ENCODE data around the gene SEC22C.
"Not testable (repeated sequence)": the region's sequence is repeated elsewhere in the genome, so short reads cannot be mapped to it uniquely, and the experiment has no call there.

SEC22C gene

GRCh38 chr3:42581709-42582473 lies at the start of gene SEC22C:
Gene SEC22C, minus strand, starts transcription at chr3:42581967. Its CDS starts 12,921 bp downstream, at chr3:42569046.
- DNase-seq = peak; percentile 96

GRCh38 chr3:42613462-42613861 lies 31.7 kb upstream of the SEC22C start:
- DNase-seq = peak; percentile 39

GRCh38 chr3:42612928-42613327 lies 31.2 kb upstream of the SEC22C start:
- no peak for DNase-seq

GRCh38 chr3:42612217-42612616 lies 30.4 kb upstream of the SEC22C start:
- DNase-seq = peak; percentile 21

- peak; percentile 47 for DNase-seq
Measured at GRCh38 chr3:42610976-42611375, 29.2 kb upstream of the SEC22C start.

GRCh38 chr3:42608581-42608980 lies 26.8 kb upstream of the SEC22C start:
- DNase-seq = no peak

GRCh38 chr3:42605546-42606173 lies 23.9 kb upstream of the SEC22C start:
- DNase-seq = no peak

GRCh38 chr3:42602961-42603360 lies 21.2 kb upstream of the SEC22C start:
- DNase-seq = no peak

- DNase-seq = peak; percentile 51
Measured at GRCh38 chr3:42601896-42602581, 20.3 kb upstream of the SEC22C start.

- peak; percentile 60 for DNase-seq
Measured at GRCh38 chr3:42600958-42601675, 19.4 kb upstream of the SEC22C start.

- DNase-seq = peak; percentile 99
Measured at GRCh38 chr3:42600111-42600957, 18.6 kb upstream of the SEC22C start, which contains the start of gene NKTR. Gene NKTR, plus strand, starts transcription at chr3:42600686. Its CDS starts 321 bp downstream, at chr3:42601007.

GRCh38 chr3:42597098-42597497 lies 15.3 kb upstream of the SEC22C start:
- DNase-seq = not testable (repeated sequence)

- DNase-seq = no peak
Measured at GRCh38 chr3:42595682-42596081, 13.9 kb upstream of the SEC22C start.

- DNase-seq = no peak
Measured at GRCh38 chr3:42593635-42594034, 11.9 kb upstream of the SEC22C start.

GRCh38 chr3:42591811-42592210 lies 10.0 kb upstream of the SEC22C start:
- DNase-seq = no peak

- no peak for DNase-seq
Measured at GRCh38 chr3:42590989-42591756, 9.4 kb upstream of the SEC22C start.

- no peak for DNase-seq
Measured at GRCh38 chr3:42589382-42590109, 7.8 kb upstream of the SEC22C start.

- no peak for DNase-seq
Measured at GRCh38 chr3:42588625-42589024, 6.9 kb upstream of the SEC22C start.

- DNase-seq = no peak
Measured at GRCh38 chr3:42582474-42583070, 805 bp upstream of the SEC22C start.

GRCh38 chr3:42581400-42581708 lies 413 bp downstream of the SEC22C start:
- DNase-seq = no peak

All from CD4-positive, alpha-beta T cell treated with Interleukin-17A for 1 hour (primary cell).